ENCODE measurements around the gene GRB10.
"Not testable (repeated sequence)": the region's sequence is repeated elsewhere in the genome, so short reads cannot be mapped to it uniquely, and the experiment has no call there.

GRB10 gene

GRCh38 chr7:50743893-50744292 is 38.8 kb downstream of the GRB10 start:
- Histone ChIP-seq H3K9me3 (ENCODE audit: control insufficient read depth in 2 of 2, low read length in 2 of 2) (no peaks in the 10 kb centered on the region), H3K4me1 (ENCODE audit: control insufficient read depth, insufficient read depth, low read length) (no peaks in the 10 kb centered on the region), H3K36me3 (ENCODE audit: control insufficient read depth in 2 of 2, insufficient read depth in 2 of 2, low read length in 2 of 2) (peaks cover 8% of the 10 kb centered on the region in 2 donors), H3K9ac (ENCODE audit: low read length in 2 of 2) (no peak overlapping the region), H3K27me3 (ENCODE audit: control insufficient read depth in 1 of 2, insufficient read depth in 2 of 2, low read length in 2 of 2) (no peaks in the 10 kb centered on the region), H3K27ac (ENCODE audit: low read length) (no peak overlapping the region), H3K4me3 (ENCODE audit: low read length in 2 of 2) (no peak overlapping the region)

GRCh38 chr7:50743016-50743415 is 39.7 kb downstream of the GRB10 start:
- H3K4me1 ChIP-seq (ENCODE audit: control insufficient read depth, insufficient read depth, low read length), result no peaks in the 10 kb centered on the region
- no peak overlapping the region for H3K27ac ChIP-seq (ENCODE audit: low read length)
- no peaks in the 10 kb centered on the region for H3K27me3 ChIP-seq (ENCODE audit: control insufficient read depth in 1 of 2, insufficient read depth in 2 of 2, low read length in 2 of 2)
- H3K9ac ChIP-seq (ENCODE audit: low read length in 2 of 2), result no peak overlapping the region
- H3K36me3 ChIP-seq (ENCODE audit: control insufficient read depth in 2 of 2, insufficient read depth in 2 of 2, low read length in 2 of 2), result peaks cover 6 to 8% of the 10 kb centered on the region in 2 donors
- no peak overlapping the region for H3K4me3 ChIP-seq (ENCODE audit: low read length in 2 of 2)
- H3K9me3 ChIP-seq (ENCODE audit: control insufficient read depth in 2 of 2, low read length in 2 of 2), result no peaks in the 10 kb centered on the region

GRCh38 chr7:50742401-50742800 is 40.3 kb downstream of the GRB10 start:
- no peaks in the 10 kb centered on the region for H3K4me1 ChIP-seq (ENCODE audit: control insufficient read depth, insufficient read depth, low read length)
- no peaks in the 10 kb centered on the region for H3K27me3 ChIP-seq (ENCODE audit: control insufficient read depth in 1 of 2, insufficient read depth in 2 of 2, low read length in 2 of 2)

GRCh38 chr7:50739744-50740435 is 42.8 kb downstream of the GRB10 start:
- H3K27ac ChIP-seq (ENCODE audit: low read length), result no peak overlapping the region

More at GRCh38 chr7:50742401-50742800, 40.3 kb downstream of the GRB10 start:
- H3K9me3 ChIP-seq (ENCODE audit: control insufficient read depth in 2 of 2, low read length in 2 of 2), result no peaks in the 10 kb centered on the region
- no peak overlapping the region for H3K4me3 ChIP-seq (ENCODE audit: low read length in 2 of 2)
- no peak overlapping the region for H3K9ac ChIP-seq (ENCODE audit: low read length in 2 of 2)
- H3K36me3 ChIP-seq (ENCODE audit: control insufficient read depth in 2 of 2, insufficient read depth in 2 of 2, low read length in 2 of 2), result peaks cover under 1 to 5% of the 10 kb centered on the region in 2 donors
- no peak overlapping the region for H3K27ac ChIP-seq (ENCODE audit: low read length)

GRCh38 chr7:50738932-50739331 is 43.8 kb downstream of the GRB10 start:
- peaks cover 0 to 2% of the 10 kb centered on the region in 2 donors for H3K36me3 ChIP-seq (ENCODE audit: control insufficient read depth in 2 of 2, insufficient read depth in 2 of 2, low read length in 2 of 2)
- H3K27ac ChIP-seq (ENCODE audit: low read length), result no peak overlapping the region
- no peak overlapping the region for H3K4me3 ChIP-seq (ENCODE audit: low read length in 2 of 2)
- no peaks in the 10 kb centered on the region for H3K4me1 ChIP-seq (ENCODE audit: control insufficient read depth, insufficient read depth, low read length)
- no peak overlapping the region for H3K9ac ChIP-seq (ENCODE audit: low read length in 2 of 2)
- no peaks in the 10 kb centered on the region for H3K9me3 ChIP-seq (ENCODE audit: control insufficient read depth in 2 of 2, low read length in 2 of 2)
- no peaks in the 10 kb centered on the region for H3K27me3 ChIP-seq (ENCODE audit: control insufficient read depth in 1 of 2, insufficient read depth in 2 of 2, low read length in 2 of 2)

More at GRCh38 chr7:50739744-50740435, 42.8 kb downstream of the GRB10 start:
- Histone ChIP-seq H3K9ac (ENCODE audit: low read length in 2 of 2) (no peak overlapping the region), H3K36me3 (ENCODE audit: control insufficient read depth in 2 of 2, insufficient read depth in 2 of 2, low read length in 2 of 2) (peaks cover 0 to 5% of the 10 kb centered on the region in 2 donors), H3K27me3 (ENCODE audit: control insufficient read depth in 1 of 2, insufficient read depth in 2 of 2, low read length in 2 of 2) (no peaks in the 10 kb centered on the region), H3K4me1 (ENCODE audit: control insufficient read depth, insufficient read depth, low read length) (no peaks in the 10 kb centered on the region), H3K9me3 (ENCODE audit: control insufficient read depth in 2 of 2, low read length in 2 of 2) (no peaks in the 10 kb centered on the region), H3K4me3 (ENCODE audit: low read length in 2 of 2) (no peak overlapping the region)

GRCh38 chr7:50735836-50736235 is 46.9 kb downstream of the GRB10 start:
- H3K36me3 ChIP-seq (ENCODE audit: control insufficient read depth in 2 of 2, insufficient read depth in 2 of 2, low read length in 2 of 2); H3K4me1 ChIP-seq (ENCODE audit: control insufficient read depth, insufficient read depth, low read length); H3K4me3 ChIP-seq (ENCODE audit: low read length in 2 of 2): not testable (repeated sequence)

GRCh38 chr7:50735333-50735732 is 47.4 kb downstream of the GRB10 start:
- H3K4me3 ChIP-seq (ENCODE audit: low read length in 2 of 2), result no peak overlapping the region
- H3K9me3 ChIP-seq (ENCODE audit: control insufficient read depth in 2 of 2, low read length in 2 of 2), result no peaks in the 10 kb centered on the region
- no peak overlapping the region for H3K9ac ChIP-seq (ENCODE audit: low read length in 2 of 2)
- H3K4me1 ChIP-seq (ENCODE audit: control insufficient read depth, insufficient read depth, low read length), result peaks cover 8% of the 10 kb centered on the region
- no peak overlapping the region for H3K27ac ChIP-seq (ENCODE audit: low read length)
- no peaks in the 10 kb centered on the region for H3K27me3 ChIP-seq (ENCODE audit: control insufficient read depth in 1 of 2, insufficient read depth in 2 of 2, low read length in 2 of 2)
- H3K36me3 ChIP-seq (ENCODE audit: control insufficient read depth in 2 of 2, insufficient read depth in 2 of 2, low read length in 2 of 2), result peaks cover 0 to 3% of the 10 kb centered on the region in 2 donors

More at GRCh38 chr7:50735836-50736235, 46.9 kb downstream of the GRB10 start:
- H3K27ac ChIP-seq (ENCODE audit: low read length); H3K27me3 ChIP-seq (ENCODE audit: control insufficient read depth in 1 of 2, insufficient read depth in 2 of 2, low read length in 2 of 2); H3K9ac ChIP-seq (ENCODE audit: low read length in 2 of 2); H3K9me3 ChIP-seq (ENCODE audit: control insufficient read depth in 2 of 2, low read length in 2 of 2): not testable (repeated sequence)

- H3K9me3 ChIP-seq (ENCODE audit: control insufficient read depth in 2 of 2, low read length in 2 of 2), result no peaks in the 10 kb centered on the region
- H3K27me3 ChIP-seq (ENCODE audit: control insufficient read depth in 1 of 2, insufficient read depth in 2 of 2, low read length in 2 of 2), result no peaks in the 10 kb centered on the region
- H3K36me3 ChIP-seq (ENCODE audit: control insufficient read depth in 2 of 2, insufficient read depth in 2 of 2, low read length in 2 of 2), result peaks cover 0 to 3% of the 10 kb centered on the region in 2 donors
- H3K4me3 ChIP-seq (ENCODE audit: low read length in 2 of 2), result no peak overlapping the region
- H3K27ac ChIP-seq (ENCODE audit: low read length), result no peak overlapping the region
- H3K4me1 ChIP-seq (ENCODE audit: control insufficient read depth, insufficient read depth, low read length), result peaks cover 12% of the 10 kb centered on the region
- H3K9ac ChIP-seq (ENCODE audit: low read length in 2 of 2), result no peak overlapping the region
Observed at GRCh38 chr7:50734246-50734645, 48.5 kb downstream of the GRB10 start.

GRCh38 chr7:50733552-50733951 is 49.1 kb downstream of the GRB10 start:
- H3K9ac ChIP-seq (ENCODE audit: low read length in 2 of 2), result no peak overlapping the region
- no peak overlapping the region for H3K4me3 ChIP-seq (ENCODE audit: low read length in 2 of 2)
- no peaks in the 10 kb centered on the region for H3K9me3 ChIP-seq (ENCODE audit: control insufficient read depth in 2 of 2, low read length in 2 of 2)
- no peaks in the 10 kb centered on the region for H3K27me3 ChIP-seq (ENCODE audit: control insufficient read depth in 1 of 2, insufficient read depth in 2 of 2, low read length in 2 of 2)
- H3K36me3 ChIP-seq (ENCODE audit: control insufficient read depth in 2 of 2, insufficient read depth in 2 of 2, low read length in 2 of 2), result peaks cover 0 to 3% of the 10 kb centered on the region in 2 donors
- H3K4me1 ChIP-seq (ENCODE audit: control insufficient read depth, insufficient read depth, low read length), result peaks cover 12% of the 10 kb centered on the region
- no peak overlapping the region for H3K27ac ChIP-seq (ENCODE audit: low read length)

GRCh38 chr7:50731703-50732582 is 50.8 kb downstream of the GRB10 start:
- no peak overlapping the region for H3K4me3 ChIP-seq (ENCODE audit: low read length in 2 of 2)
- H3K36me3 ChIP-seq (ENCODE audit: control insufficient read depth in 2 of 2, insufficient read depth in 2 of 2, low read length in 2 of 2), result peaks cover 0 to 3% of the 10 kb centered on the region in 2 donors
- H3K27ac ChIP-seq (ENCODE audit: low read length), result no peak overlapping the region
- H3K27me3 ChIP-seq (ENCODE audit: control insufficient read depth in 1 of 2, insufficient read depth in 2 of 2, low read length in 2 of 2), result no peaks in the 10 kb centered on the region
- H3K9ac ChIP-seq (ENCODE audit: low read length in 2 of 2), result no peak overlapping the region
- no peaks in the 10 kb centered on the region for H3K9me3 ChIP-seq (ENCODE audit: control insufficient read depth in 2 of 2, low read length in 2 of 2)
- peaks cover 19% of the 10 kb centered on the region for H3K4me1 ChIP-seq (ENCODE audit: control insufficient read depth, insufficient read depth, low read length)

All from stomach smooth muscle (tissue), 2 donors.